H1 (cell line): Measurements from ENCODE around the gene PKD1L1. TPM values are rescaled to one million over a fixed set of nuclear protein-coding genes. Genes with fewer than 3 reads are reported as not detected.
"Not testable (repeated sequence)": the region's sequence is repeated elsewhere in the genome, so short reads cannot be mapped to it uniquely, and the experiment has no call there.

Experiments
- CTCF ChIA-PET: fragments of 300-600 bp; sonication (Branson Sonifier 250); formaldehyde crosslinking; loops from one replicate; lab custom pipeline; 2021; ENCODE audit not compliant: partially characterized antibody; lab: Charles Lee
- POLR2A ChIA-PET: fragments of 300-600 bp; sonication (Branson Sonifier 250); formaldehyde crosslinking; loops from one replicate; lab custom pipeline; 2021; ENCODE audit warnings: inconsistent platforms; ENCODE audit not compliant: partially characterized antibody; lab: Charles Lee
- DNase-seq, 2 experiments: peaks; one replicate each; pipeline versions ENCODE4 v3.0.0 to v3.0.0-alpha.2; 2010 to 2022; ENCODE audit warnings: low spot score in 2 of 2, low read depth in 1 of 2, mixed read lengths in 1 of 2
- FAIRE-seq: peaks from 2 replicates; lab custom pipeline; 2011; peaks lifted over from hg19 to GRCh38; lab: Jason Lieb, UNC
- H2AFZ ChIP-seq: 2 replicates; pipeline ENCODE4 v1.8.1; 2012; ENCODE audit warnings: low read length, inconsistent platforms
- H2AK5ac ChIP-seq: 2 replicates; pipeline ENCODE4 v1.6.1; 2013; ENCODE audit warnings: low read depth, low read length
- H2BK120ac ChIP-seq: replicated peaks from 2 replicates; pipeline ENCODE3; 2013; ENCODE audit warnings: low read depth, low read length, inconsistent platforms
- H2BK12ac ChIP-seq: 2 replicates; pipeline ENCODE4 v1.6.1; 2013; ENCODE audit warnings: low read depth, low read length
- H2BK15ac ChIP-seq: 2 replicates; pipeline ENCODE4 v1.6.1; 2013; ENCODE audit warnings: low read length
- H2BK20ac ChIP-seq: 2 replicates; pipeline ENCODE4 v1.6.1; 2013; ENCODE audit warnings: low read length
- H2BK5ac ChIP-seq: 2 replicates; pipeline ENCODE4 v1.6.1; 2013; ENCODE audit warnings: low read depth, low read length
- H3K14ac ChIP-seq: 2 replicates; pipeline ENCODE4 v1.6.1; 2013; ENCODE audit warnings: inconsistent platforms; ENCODE audit not compliant: insufficient read length
- H3K18ac ChIP-seq: 2 replicates; pipeline ENCODE4 v1.6.1; 2013; ENCODE audit warnings: low read length; ENCODE audit errors: extremely low read depth
- H3K23ac ChIP-seq: 2 replicates; pipeline ENCODE4 v1.6.1; 2013; ENCODE audit warnings: inconsistent platforms; ENCODE audit not compliant: insufficient read length
- H3K23me2 ChIP-seq: 2 replicates; pipeline ENCODE4 v1.6.1; 2013; ENCODE audit warnings: low read depth, low read length
- H3K27ac ChIP-seq: 2 replicates; pipeline ENCODE4 v1.6.1; 2011; ENCODE audit warnings: low read depth, low read length, inconsistent platforms
- H3K27me3 ChIP-seq, 4 experiments: replicated peaks in 1 of 4; 1 replicate in 1 of 4; 2 replicates in 3 of 4; pipeline versions ENCODE4 v1.6.1 to v1.8.1; 2011 to 2013; ENCODE audit warnings: low read length in 3 of 4, mild to moderate bottlenecking in 3 of 4, inconsistent platforms in 2 of 4, mixed read lengths in 2 of 4, moderate library complexity in 1 of 4; ENCODE audit not compliant: control insufficient read depth in 3 of 4, insufficient read depth in 3 of 4; ENCODE audit errors: extremely low read depth in 1 of 4
- H3K36me3 ChIP-seq, 4 experiments: 2 replicates each; pipeline versions ENCODE4 v1.6.1 to v1.8.1; 2011 to 2013; ENCODE audit warnings: mild to moderate bottlenecking in 4 of 4, low read length in 3 of 4, moderate library complexity in 2 of 4, control low read depth in 1 of 4, inconsistent platforms in 1 of 4; ENCODE audit not compliant: insufficient read depth in 4 of 4, control insufficient read depth in 2 of 4
- H3K4ac ChIP-seq: replicated peaks from 2 replicates; pipeline ENCODE3; 2013; ENCODE audit warnings: low read length, low read depth, mixed read lengths, inconsistent platforms; ENCODE audit not compliant: insufficient read length
- H3K4me1 ChIP-seq, 4 experiments: replicated peaks in 1 of 4; 1 replicate in 1 of 4; 2 replicates in 3 of 4; pipeline versions ENCODE4 v1.6.1 to v1.8.1; 2011 to 2013; ENCODE audit warnings: low read length in 3 of 4, inconsistent platforms in 2 of 4, mixed read lengths in 1 of 4; ENCODE audit not compliant: insufficient read depth in 4 of 4, control insufficient read depth in 3 of 4
- H3K4me2 ChIP-seq, 2 experiments: 2 replicates each; pipeline versions ENCODE4 v1.6.1 to v1.8.1; 2011 to 2013; ENCODE audit warnings: low read depth in 2 of 2, low read length in 2 of 2, control low read depth in 1 of 2, inconsistent platforms in 1 of 2, mild to moderate bottlenecking in 1 of 2; ENCODE audit not compliant: insufficient read depth in 1 of 2
- H3K4me3 ChIP-seq, 4 experiments: fragments of 200-600, 300-600 bp in 1 of 4; sonication (generic), shearing (Covaris generic), sonication (Bioruptor Twin) in 1 of 4; 2 replicates each; pipeline versions ENCODE4 v1.5.1 to v1.8.1; 2011 to 2016; ENCODE audit warnings: low read length in 4 of 4, low read depth in 3 of 4, control low read depth in 2 of 4, inconsistent platforms in 2 of 4, mild to moderate bottlenecking in 2 of 4, mixed read lengths in 1 of 4, moderate library complexity in 1 of 4; ENCODE audit not compliant: insufficient read depth in 2 of 4; ENCODE audit errors: extremely low read depth in 1 of 4
- H3K56ac ChIP-seq: replicated peaks from 2 replicates; pipeline ENCODE3; 2013; ENCODE audit warnings: low read depth, mild to moderate bottlenecking, mixed read lengths, low read length, inconsistent platforms; ENCODE audit not compliant: insufficient read length
- H3K79me1 ChIP-seq: 2 replicates; pipeline ENCODE4 v1.6.1; 2013; ENCODE audit warnings: low read depth, low read length, control low read depth
- H3K79me2 ChIP-seq, 2 experiments: 2 replicates each; pipeline versions ENCODE4 v1.6.1 to v1.8.1; 2012 to 2013; ENCODE audit warnings: low read length in 2 of 2, mild to moderate bottlenecking in 2 of 2, inconsistent platforms in 1 of 2; ENCODE audit not compliant: insufficient read depth in 2 of 2, control insufficient read depth in 1 of 2
- H3K9ac ChIP-seq, 4 experiments: replicated peaks in 1 of 4; 1 replicate in 1 of 4; 2 replicates in 3 of 4; pipeline versions ENCODE4 v1.6.1 to v1.8.1; 2011 to 2013; ENCODE audit warnings: low read depth in 3 of 4, low read length in 3 of 4, control low read depth in 2 of 4, mild to moderate bottlenecking in 2 of 4, moderate library complexity in 2 of 4, inconsistent platforms in 1 of 4; ENCODE audit errors: extremely low read depth in 1 of 4
- H3K9me3 ChIP-seq, 2 experiments: 2 replicates each; pipeline versions ENCODE4 v1.6.1 to v1.8.1; 2012 to 2013; ENCODE audit warnings: mild to moderate bottlenecking in 2 of 2, moderate library complexity in 2 of 2, control low read depth in 1 of 2, inconsistent platforms in 1 of 2, low read depth in 1 of 2, low read length in 1 of 2, mixed read lengths in 1 of 2; ENCODE audit not compliant: insufficient read depth in 2 of 2
- H4K20me1 ChIP-seq, 2 experiments: replicated peaks in 1 of 2; 2 replicates each; pipeline versions ENCODE3 to v1.8.1; 2011 to 2013; ENCODE audit warnings: inconsistent platforms in 2 of 2, low read length in 2 of 2, mild to moderate bottlenecking in 1 of 2; ENCODE audit not compliant: insufficient read depth in 2 of 2, control insufficient read depth in 1 of 2
- H4K5ac ChIP-seq: 2 replicates; pipeline ENCODE4 v1.6.1; 2013; ENCODE audit warnings: low read length, low read depth, mixed read lengths, inconsistent platforms; ENCODE audit not compliant: insufficient read length
- H4K8ac ChIP-seq: 2 replicates; pipeline ENCODE4 v1.8.0; 2013; ENCODE audit warnings: mild to moderate bottlenecking, moderate library complexity, low read length, inconsistent platforms; ENCODE audit not compliant: insufficient read depth; ENCODE audit errors: extremely low read depth
- H4K91ac ChIP-seq: replicated peaks from 2 replicates; pipeline ENCODE3; 2013; ENCODE audit warnings: low read length, mixed read lengths, inconsistent platforms; ENCODE audit not compliant: insufficient read length
- ASH2L ChIP-seq: fragments of 200-600, 300-600 bp; sonication (generic); IDR thresholded peaks from one replicate; pipeline ENCODE4 v1.7.1; 2017; ENCODE audit warnings: low read length
- CTBP2 ChIP-seq: IDR thresholded peaks from 2 replicates; pipeline ENCODE4 v1.7.0; 2011; ENCODE audit warnings: borderline replicate concordance, mild to moderate bottlenecking, moderate library complexity, mixed read lengths, low read length; ENCODE audit not compliant: insufficient read depth, insufficient read length
- FOSL1 ChIP-seq: IDR thresholded peaks from 2 replicates; pipeline ENCODE4 v1.6.1; 2011; ENCODE audit warnings: mild to moderate bottlenecking, low read depth, low read length, moderate library complexity; ENCODE audit not compliant: insufficient read depth
- HDAC6 ChIP-seq: IDR thresholded peaks from one replicate; pipeline ENCODE4 v1.7.1; 2012; ENCODE audit warnings: low read depth, mild to moderate bottlenecking, inconsistent platforms, low read length, moderate library complexity
- POU5F1 ChIP-seq: IDR thresholded peaks from 2 replicates; pipeline ENCODE4 v1.6.1; 2011; ENCODE audit warnings: low read depth, mild to moderate bottlenecking, low read length, moderate library complexity
- SRF ChIP-seq: IDR thresholded peaks from 2 replicates; pipeline ENCODE4 v1.6.1; 2011; ENCODE audit warnings: mild to moderate bottlenecking, low read depth, low read length, moderate library complexity
- WGBS, 2 experiments: shearing (Covaris generic) in 1 of 2; methylation state at CpG; one replicate each; pipeline versions ENCODE4 v1.1.6 to v1.1.7; 2013 to 2015; ENCODE audit warnings: low lambda C conversion rate in 2 of 2, mixed read lengths in 2 of 2, inconsistent platforms in 1 of 2, low coverage in 1 of 2, missing lambda C conversion rate in 1 of 2; ENCODE audit not compliant: insufficient replicate concordance in 2 of 2, insufficient coverage in 1 of 2, insufficient read length in 1 of 2; ENCODE audit errors: extremely low coverage in 1 of 2, missing lambda C conversion rate in 1 of 2; 5-methylcytosine and 5-hydroxymethylcytosine counted together
- polyA plus RNA-seq, 7 experiments: library from polyadenylated mRNA; depleted of rRNA in 3 of 7; stranded (reverse) in 5 of 7; unstranded in 2 of 7; fragments of >200 nt in 5 of 7; fragments of 200-250 nt in 2 of 7; gene quantifications; 1 replicate in 5 of 7; 2 replicates in 1 of 7; 4 replicates in 1 of 7; pipeline versions ENCODE4 v1.2.1 to v1.2.3, GENCODE V29; 2011 to 2013; ENCODE audit warnings: missing spikeins in 2 of 7, mixed read lengths in 2 of 7
- total RNA-seq: library from RNA; stranded (reverse); fragmentation: NEBNext Ultra II Directional; extraction: Animal tissue kit (Norgen Biotek cat#: 25700); gene quantifications from 2 replicates; pipeline ENCODE4 v1.2.1, GENCODE V29; 2021

PKD1L1 gene
- total and polyA plus RNA-seq, 2 of the 8 experiments (the other 6 are each of a cell fraction or from before 2014, with no cell fraction given), result 0.22 to 0.35 TPM

- no peak for TF ChIP-seq SRF
- no peak for TF ChIP-seq FOSL1
- TF ChIP-seq ASH2L, result no peak
- TF ChIP-seq HDAC6, result no peak
- TF ChIP-seq CTBP2, result no peak
- no peak for TF ChIP-seq POU5F1
These were observed 34.3 kb upstream of the PKD1L1 start (continued) for GRCh38 chr7:47982610-47983009.

GRCh38 chr7:47980648-47981047 is 32.4 kb upstream of the PKD1L1 start:
- H3K23ac ChIP-seq, H4K8ac ChIP-seq, H4K91ac ChIP-seq, H4K5ac ChIP-seq, H3K4me3 ChIP-seq, H3K9ac ChIP-seq, DNase-seq, H3K27me3 ChIP-seq, H2BK5ac ChIP-seq, H4K20me1 ChIP-seq, H2BK12ac ChIP-seq, H3K4me2 ChIP-seq, H3K27ac ChIP-seq, H3K18ac ChIP-seq, H2BK15ac ChIP-seq, H2AK5ac ChIP-seq, H3K79me1 ChIP-seq, H3K4ac ChIP-seq, CTCF ChIA-PET, FAIRE-seq, H2AFZ ChIP-seq, H3K23me2 ChIP-seq, H2BK20ac ChIP-seq, H3K9me3 ChIP-seq, H2BK120ac ChIP-seq, H3K14ac ChIP-seq, H3K56ac ChIP-seq, H3K4me1 ChIP-seq: not testable (repeated sequence)
- Histone ChIP-seq H3K79me2 (peaks cover 5 to 13% of the 10 kb centered on the region in 2 experiments), H3K36me3 (peaks cover 5 to 28% (median 17%) of the 10 kb centered on the region in 4 experiments; a peak in 6 of 8 replicates)
- 87% methylated on average over 5 of the region's 5 CpGs; no CpG with 5 or more reads in 1 of the 2 experiments for WGBS, 2 experiments
- POLR2A ChIA-PET, result interaction anchor here (1.4 kb wide), 1 partner anchor 11 kb away, joined by 5 read pairs; no protein-coding TSS in a partner anchor
